HG03442 (cell line): ENCODE data around the gene TUB.

Experiments
- ATAC-seq: cut with Tn5 transposase; IDR thresholded peaks from one replicate; pipeline ENCODE4 v1.9.1; 2021; ENCODE audit warnings: mild to moderate bottlenecking, moderate library complexity; ENCODE audit not compliant: unreplicated experiment

The TUB gene, protein sequence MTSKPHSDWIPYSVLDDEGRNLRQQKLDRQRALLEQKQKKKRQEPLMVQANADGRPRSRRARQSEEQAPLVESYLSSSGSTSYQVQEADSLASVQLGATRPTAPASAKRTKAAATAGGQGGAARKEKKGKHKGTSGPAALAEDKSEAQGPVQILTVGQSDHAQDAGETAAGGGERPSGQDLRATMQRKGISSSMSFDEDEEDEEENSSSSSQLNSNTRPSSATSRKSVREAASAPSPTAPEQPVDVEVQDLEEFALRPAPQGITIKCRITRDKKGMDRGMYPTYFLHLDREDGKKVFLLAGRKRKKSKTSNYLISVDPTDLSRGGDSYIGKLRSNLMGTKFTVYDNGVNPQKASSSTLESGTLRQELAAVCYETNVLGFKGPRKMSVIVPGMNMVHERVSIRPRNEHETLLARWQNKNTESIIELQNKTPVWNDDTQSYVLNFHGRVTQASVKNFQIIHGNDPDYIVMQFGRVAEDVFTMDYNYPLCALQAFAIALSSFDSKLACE

DNA sequence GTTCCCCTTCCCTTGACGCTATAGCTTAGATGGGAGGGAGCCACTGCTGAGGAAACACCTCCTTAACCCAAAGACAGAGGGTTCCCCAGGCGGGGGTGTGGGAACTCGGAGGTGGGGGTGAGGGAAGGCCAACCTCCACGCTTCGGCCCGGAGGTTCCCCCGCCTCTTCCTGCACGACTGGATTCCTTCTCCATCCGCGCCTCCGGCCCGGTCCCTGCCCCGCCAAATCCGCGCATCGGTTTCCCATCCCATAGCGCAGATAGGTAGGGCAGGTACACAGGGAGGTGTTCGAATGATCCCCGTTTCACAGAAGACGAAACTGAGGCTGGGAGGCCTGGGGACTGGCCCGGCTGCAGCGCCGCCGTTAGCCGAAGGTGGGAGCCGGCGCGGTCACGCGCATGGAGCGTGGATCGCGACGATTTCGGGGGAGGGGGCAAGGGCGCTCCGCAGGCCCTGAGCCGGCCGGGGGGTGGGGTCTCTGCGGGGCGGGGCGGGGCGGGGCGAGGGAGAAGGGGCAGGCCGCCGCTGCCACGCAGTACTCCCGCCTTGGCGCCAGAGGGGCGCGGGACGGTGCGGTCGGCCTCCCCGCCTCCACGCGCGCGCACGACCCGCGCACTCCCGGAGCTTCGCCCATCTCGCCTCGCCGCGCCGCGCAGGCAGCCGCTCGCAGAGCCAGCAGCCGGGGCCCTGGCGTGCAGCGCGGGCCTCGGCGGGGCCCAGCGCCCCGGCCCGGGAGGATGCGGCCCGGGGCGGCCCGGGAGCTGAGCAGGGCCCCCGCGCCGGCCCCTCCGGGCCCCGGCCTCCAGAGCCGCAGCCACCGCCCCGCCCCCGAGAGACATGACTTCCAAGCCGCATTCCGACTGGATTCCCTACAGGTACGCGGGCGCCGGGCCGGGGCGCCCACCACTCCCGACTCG is at the start of gene TUB:
TSS of gene TUB (plus strand) at position 538 of the 917 bp plus-strand sequence. CDS start at position 838, 300 bp downstream.
- no peak for ATAC-seq

DNA sequence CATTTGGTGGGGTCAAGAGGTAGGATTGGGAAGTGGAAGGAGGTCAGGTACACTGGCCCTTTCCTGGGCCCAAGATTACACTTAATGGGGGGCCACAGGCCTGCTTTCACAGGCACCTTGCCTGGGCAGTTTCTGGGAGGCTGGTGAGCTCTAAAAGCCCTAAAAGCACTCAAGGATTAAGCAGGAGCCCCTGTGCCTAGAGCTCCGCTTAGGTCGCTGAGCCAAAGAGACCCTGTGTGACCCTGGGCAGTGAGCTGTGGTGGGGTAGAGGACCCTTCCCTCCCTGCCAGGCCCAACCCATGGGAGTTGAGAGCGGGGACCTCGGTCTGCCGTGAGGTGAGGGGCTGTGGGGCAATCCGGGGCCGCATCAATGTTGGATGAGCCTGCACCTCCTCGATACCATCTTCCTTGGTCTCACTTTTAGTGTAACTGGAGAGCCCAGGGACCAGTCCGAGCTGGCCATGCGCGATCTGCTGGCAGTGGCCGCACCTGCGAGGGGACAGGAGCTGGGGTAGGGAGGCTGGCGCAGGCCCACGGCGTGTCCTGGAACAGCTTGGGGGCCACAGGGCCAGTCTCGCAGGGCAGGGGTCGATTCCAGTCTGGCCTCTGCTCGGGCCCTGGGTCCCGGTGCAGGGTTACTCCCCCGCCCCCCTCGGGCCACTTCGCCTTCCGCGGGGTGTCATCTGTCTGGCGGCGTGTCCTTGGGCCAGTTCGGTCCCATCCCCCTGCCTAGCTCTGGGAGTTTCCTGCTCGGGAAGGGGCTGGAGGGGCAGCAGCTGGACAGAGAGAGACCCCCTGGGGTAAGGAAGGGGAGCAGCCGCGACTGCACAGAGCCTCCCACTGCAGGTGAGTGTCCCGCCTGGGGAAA is 49.5 kb upstream of the TUB start:
- ATAC-seq = no peak

DNA sequence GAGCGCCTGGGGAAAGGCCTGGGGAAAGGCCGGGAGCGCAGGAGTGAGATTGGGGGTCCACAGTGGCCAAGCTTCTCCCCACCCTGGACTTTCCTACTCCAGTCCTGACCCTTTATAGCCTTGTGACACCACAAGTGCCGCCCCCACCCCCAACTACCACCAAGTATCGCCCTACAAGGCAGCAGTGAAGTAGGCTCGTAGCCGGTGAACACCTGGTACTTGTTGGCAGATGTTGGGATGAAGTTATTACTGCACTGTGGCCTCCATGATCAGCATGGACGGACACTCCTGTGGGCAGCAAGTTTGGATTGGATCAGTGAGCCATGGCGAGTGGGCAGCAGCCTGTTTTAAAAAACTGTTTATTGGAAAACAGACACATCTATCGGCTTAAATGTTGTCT is 48.9 kb upstream of the TUB start:
- ATAC-seq = no peak

DNA sequence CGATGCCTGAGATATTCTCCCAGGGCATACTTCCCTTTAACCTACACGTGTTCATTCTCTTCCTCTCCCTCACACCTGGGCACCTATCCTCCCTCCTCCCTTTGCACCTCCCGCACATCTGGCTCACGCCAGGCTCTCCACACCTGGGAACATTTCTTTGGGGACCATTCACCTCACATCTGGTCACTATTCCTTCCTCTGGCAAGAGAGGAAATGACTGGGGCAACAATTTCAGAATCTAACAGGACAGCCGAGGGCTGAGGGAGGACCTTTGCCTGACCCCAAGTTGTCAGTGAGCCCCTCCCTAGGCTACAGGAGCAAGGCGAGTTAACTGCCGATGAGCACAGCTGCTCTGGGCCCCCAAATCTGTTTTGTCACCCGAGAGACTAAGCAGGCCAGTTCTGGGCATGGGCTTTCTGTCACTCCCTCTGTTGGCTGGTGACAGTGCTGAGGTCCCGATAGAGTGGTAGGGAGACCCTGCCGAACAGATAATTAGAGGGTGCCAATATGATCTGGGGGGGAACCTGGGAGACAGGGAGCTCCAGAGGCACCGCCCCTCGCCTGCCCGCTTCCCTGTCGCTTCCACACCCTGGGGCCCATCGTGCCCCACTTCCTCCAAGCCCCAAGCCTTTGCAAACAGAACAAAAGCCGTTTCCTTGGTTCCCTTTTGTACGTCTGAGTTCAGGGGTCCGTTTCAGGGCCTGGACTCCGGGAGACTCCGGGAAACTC is 48.3 kb upstream of the TUB start:
- no peak for ATAC-seq

DNA sequence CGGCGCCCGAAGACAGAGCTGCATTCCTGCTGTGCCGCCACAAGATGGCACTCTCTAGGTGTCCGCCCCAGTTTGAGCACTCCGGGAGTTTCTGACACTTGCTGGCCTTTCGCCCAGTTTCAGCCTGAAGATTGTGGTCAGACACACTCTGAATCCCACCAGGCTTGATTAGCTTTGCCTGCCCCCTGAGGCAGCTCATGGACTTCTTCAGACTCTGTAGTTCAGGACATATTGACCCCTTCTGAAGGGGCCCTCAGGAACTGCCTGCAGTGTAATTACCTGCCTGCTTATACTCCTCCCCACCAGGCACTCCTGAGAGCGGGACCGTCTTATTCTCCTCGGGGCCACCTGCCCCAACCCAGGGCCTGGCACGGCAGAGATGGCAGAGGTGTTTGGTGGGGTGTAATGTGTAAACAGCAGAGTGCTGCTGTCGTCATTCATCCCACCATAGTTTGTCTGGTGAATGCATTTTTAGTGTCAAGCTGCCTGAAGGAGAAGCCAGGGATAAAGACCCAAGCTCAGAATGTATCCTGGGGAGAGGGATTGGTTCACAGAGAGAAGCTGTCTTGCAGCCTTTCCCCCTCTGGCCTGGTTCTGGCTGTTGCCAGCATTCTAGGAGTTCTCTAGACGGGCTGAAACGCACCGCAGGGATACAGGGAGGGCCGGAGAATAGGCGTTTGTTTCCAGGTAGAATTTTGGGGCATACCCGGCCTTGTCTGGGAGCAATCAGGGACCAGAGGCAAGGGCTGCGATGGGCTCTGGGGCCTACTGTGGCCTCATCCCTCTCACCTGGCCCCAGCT is 47.5 kb upstream of the TUB start:
- peak; percentile 77 for ATAC-seq

DNA sequence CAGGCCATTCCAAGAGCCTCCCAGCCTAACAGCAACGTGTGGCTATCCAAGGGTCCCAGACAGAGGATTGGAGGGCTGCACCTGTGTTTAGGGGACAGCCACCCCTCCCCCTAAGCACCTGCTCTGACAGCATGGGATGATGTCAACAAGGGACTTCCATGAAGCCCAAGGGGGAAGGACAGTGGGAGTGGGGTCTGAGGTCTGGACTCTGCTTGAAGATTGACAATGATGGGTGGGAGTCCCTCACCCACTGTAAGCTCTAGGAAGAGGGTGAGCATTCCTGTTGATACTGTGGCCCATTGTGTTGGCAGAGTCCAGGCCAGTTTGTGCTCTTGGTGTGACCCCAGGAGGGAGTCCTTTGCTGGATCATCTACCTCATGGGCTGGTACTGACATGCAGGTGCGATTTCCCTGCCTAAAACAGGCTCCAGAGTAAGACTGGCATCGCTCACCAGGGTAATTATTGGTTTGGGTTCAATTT is 46.9 kb upstream of the TUB start:
- no peak for ATAC-seq

DNA sequence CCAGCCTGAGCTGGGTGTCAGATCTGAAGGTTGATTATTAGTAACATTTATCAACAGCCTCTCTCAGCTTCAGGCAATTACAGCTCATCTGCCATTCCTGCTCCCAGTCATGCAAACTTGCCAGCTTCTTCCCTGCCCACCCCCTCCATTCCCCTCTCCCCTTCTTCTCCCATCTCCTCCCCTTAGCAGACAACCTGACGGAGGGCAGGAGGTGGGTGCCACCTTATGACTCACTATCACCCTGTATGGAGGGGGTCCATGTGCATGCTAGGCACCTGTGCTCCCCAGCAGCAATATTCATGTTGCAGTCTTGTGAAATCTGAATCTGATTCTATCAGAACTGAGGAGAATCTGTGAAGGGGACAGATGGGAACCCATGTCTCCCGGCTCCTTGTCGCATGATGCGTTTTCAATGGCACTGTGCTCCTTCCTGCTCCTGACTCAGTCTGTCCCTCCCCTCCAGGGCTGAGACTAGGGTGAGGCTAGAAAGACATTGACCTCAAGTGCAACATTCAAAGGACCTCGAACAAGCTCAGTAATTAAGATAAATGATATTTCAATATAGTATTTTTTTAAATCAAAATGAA is 46.3 kb upstream of the TUB start:
- ATAC-seq = no peak

DNA sequence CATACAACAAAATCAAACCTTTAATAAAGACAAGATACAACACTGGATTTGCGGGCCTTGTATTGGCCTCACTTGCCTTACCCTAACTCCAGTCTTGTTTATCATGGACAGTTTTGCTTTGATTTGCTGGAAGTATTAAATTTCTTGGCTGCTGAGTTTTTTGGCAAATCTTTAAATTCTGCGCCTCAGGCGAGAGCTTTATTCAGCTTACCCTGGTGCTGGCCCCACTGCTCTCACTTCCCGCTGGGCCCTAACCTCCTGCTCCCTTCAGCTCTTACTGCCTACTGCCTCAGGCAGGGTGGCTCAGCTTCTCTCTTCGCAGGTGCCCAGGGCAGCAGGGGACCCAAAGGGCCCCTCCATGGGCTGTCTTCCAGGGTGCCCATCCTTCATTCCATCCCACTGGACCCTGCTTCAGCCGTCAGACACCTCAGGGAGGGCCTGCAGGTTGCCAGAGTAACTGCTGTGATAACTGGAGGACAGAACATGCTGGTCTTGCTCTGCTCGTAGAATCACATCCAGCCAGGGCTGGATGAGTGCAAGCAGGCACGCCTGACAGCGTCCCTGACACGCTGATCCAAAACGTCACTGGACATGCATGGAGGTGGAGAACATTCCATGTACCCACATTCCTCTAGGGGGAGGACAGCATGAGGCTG is 45.7 kb upstream of the TUB start:
- no peak for ATAC-seq

DNA sequence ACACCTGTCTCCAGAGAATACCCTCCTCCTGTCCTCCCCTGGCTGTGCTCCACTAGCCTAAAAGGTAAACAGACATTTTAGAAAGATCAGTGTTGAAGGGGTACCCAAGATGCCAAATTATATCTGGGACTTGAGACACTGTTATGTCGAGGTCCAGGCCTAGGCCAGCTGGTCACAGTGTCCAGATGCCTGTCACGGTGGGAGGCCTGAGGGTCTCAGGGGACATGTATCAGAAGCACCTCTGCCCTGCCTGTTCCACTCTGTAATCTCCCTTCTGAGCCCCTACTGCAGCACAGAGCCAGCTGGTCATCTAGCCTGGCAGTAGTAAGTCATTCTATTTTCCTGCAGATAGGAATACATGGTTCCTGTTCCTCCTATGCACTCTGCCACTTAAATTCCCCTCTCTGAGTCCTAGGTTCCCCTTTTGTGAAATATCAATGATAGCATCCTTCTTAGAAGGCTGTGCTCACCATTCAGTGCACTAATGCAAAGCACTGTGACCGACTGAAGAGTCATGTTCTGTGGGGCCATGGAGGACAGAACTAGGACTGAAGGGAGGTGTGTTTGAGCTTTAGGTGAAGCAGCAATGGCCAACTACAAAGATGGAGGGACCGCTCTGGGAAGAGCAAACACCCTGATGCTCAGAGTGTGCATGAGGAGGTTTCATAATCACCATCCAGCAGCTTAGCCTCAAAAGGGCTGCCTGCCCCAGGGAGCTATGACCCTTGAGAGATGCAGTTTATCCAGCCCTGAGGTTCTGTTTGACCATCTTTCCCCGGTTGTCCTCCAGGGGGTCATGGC is 44.8 kb upstream of the TUB start:
- ATAC-seq = no peak

DNA sequence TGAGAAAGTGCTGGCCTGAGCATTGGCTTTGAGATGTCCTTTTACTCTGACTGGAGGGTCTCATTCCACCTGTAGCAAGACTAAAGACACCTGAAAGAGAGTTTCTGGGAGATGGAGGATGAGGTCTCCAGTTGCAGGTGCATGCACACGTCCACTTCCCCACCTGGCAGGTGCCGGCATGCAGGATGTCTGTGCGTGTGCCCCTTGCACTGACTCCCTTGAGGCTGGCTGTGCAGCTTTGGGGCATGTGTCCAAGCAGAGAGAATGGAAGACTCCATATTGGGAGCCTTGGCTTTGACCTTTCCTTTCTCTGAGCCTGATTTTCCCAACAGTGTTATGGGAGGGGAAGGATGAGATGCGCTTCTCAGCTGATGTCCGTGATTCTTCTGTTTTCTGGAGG is 44.0 kb upstream of the TUB start:
- ATAC-seq = no peak

DNA sequence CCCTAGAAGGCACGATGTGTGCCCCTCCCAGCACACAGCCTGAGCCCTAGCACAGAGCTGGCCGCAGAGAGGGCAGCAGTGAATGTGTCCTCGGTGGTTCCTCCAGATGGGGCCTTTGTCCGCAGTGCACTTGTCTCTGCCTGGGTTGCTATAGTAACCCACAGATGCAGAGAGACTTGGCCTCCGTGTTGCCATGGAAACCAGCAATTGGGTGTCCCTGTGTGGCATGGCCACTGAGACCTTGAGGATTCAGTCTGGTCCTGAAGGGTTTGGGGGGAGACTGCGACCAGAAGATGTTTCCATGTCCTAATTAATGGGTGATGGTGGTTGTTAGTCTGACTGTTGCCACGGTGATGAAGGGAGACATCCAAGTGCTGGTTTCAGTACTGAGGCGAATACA is 42.6 kb upstream of the TUB start:
- ATAC-seq = no peak

DNA sequence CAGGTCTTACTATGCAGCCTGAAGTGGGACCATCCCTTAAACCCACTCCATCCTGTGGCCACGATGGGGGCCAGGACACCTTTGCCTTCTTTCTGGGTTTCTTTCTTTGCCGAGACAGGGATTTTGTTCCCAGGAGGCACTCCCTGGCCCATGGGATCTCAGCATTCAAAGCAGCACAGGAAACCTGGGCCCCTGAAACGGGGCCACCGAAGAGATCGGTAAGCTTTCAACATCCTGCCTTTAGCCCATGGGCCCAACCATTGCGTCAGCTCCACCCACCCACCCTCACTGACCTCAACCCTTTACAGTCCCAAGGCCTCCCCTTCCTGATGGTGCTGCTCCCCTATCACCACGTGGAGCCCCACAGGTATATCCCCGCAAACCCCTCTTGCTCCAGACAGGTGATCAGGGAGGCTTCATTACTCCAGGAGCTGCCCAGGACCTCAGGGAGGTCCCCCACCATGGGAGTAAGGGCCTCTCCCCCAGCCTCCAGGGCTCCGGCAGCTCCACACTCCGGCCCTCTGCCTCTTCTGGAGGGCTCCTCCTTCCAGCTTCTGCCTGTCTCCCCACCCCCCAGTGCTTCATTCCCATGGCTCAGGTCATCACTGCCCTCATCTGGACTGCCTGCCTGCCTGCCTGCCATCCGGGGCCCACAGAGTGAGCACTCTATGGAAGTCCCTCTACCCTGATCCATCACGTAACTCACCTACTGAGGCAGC is 42.0 kb upstream of the TUB start:
- ATAC-seq = no peak

DNA sequence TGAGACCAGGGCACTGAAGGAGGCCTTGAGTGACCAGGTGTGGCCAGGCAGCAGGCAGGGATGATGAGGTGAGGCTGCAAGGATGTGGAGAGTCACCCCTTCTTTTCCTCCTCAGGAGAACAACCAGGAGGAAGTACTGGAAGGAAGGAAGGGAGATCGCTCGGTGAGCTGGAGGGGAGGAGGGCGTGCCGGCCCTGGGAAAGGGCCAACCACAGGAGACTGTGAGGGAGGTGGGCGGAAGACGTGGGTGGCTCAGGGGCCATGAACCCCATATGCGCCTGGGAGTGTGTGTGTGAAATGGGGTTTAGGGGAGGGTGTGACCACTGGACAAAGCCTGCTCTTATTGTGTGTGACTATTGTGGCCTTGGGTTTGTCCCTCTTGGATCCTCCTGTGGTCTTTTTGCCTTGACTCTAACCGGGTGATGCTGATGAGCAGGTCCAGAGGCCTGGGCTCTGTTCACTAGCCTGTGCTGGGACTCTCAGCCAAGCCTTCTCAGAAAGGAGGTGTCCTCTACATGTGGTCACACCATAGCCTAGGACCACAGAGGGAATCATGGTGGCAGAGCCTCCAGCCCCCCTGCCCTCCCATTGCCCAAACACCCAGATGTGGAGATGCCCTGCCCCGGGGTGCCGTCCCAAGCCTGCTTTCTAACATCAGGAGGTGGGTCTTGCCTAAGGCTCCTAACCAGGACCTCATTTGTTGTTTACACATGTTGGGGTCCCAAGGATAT is 41.3 kb upstream of the TUB start:
- no peak for ATAC-seq

DNA sequence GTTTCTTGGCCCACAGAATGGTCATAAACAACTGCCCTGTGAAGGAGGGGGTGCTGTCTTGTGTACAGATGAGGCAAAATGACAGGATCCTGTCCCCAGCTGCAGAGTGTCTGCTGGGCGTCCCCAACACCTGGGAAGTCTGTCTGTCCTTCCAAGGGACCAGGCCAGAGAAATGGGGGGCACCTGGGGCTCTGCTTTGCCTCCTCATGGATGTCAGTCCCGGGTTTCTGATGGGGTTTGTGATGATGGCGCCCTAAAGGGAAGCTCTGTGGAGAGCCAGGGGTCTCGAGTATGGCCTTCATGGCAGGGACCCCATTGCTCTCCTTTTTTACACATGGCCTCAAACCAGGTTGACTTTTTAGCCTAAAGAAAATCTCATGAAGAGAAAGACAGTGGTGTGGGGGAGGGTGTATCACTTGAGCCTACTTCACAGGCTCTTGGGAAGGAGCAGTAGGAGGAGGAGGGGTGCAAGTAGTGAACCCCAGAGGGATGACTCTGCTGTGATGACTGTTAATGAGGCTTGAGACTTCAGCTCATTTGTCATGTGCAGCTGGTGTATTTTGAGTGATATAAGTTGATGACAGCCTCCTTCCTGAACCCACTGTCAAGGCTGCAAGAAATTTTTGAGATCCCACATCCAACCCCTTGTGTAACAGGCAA is 40.6 kb upstream of the TUB start:
- no peak for ATAC-seq

DNA sequence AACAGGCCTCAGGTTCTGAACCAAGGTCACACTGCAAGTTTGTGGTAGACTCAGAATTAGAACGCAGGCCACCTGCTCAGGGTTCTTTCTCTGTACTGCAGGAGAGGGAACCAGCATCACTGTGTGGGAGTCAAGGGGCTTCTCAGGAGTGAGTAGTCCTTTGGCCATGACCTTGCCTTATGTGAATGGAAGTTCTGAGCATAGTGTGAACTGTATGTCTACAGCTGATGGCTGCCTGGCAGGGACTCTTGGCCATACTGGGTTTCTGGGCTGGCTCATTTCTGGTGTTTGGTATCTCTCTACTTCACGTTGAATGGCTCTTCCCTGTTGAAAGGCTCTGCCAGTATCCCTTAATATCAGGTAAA is 40.1 kb upstream of the TUB start:
- no peak for ATAC-seq

DNA sequence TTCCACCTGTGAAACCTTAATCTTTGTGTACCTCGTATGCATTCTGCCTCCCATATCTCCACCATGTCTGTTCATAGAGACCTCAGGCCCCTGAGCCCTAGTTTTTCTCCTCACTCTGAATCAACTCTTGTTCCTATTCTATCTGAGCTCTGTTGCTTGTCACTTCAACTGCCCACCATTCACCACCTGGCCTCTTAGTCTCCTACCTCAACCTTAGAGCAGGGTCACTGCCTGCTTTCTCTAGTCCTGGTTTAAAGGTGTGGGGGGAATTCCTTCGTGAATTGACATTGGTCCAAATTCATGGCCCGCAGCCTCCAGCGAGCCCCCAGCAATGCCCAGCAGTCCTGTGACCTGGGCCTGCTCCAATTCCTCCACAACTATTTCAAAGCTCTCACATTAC is 39.4 kb upstream of the TUB start:
- ATAC-seq = no peak
